ENCODE results near the gene MORN4.

The MORN4 gene

DNA sequence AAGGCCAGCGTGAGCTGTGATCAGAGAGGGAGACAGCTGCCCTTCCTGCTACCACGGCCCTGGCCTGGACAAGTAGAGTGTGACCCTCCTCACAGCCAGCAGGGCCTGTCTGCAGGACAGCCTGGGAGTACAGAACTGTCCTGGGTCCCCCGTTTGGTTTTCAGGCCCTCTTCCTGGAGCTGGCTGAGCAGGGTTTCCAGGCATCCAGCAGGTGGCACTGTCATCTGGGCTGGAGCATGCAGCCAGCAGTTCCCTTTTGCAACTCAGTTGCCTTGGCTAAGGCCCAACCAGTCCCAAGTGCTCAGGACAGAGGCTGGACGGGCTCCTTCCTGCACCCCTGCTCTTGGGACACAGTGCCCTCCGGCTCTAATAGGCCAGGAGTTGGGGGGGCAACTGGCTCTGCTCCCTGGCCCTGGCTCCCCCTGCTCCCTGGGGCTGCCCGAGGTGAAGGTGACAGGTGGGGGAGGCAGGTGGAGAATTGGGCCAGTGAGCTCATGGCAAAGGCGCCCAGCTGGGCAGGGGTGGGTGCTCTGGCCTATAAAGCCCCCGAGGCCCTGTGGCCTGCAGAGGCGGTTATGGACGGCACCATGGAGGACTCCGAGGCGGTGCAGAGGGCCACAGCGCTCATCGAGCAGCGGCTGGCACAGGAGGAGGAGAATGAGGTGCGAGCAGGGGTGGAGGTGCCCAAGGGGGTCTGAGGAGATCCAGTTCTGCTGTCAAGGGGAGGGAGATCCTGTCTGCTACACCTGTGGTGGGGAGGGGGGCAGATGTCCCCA, 60.9 kb downstream of the MORN4 start, which contains the start of gene ANKRD2:
Gene ANKRD2, plus strand, starts transcription at position 566 of the 776 bp plus-strand sequence. Its CDS starts 10 bp downstream, at position 576.
- peak; percentile 59 for DNase-seq

DNA sequence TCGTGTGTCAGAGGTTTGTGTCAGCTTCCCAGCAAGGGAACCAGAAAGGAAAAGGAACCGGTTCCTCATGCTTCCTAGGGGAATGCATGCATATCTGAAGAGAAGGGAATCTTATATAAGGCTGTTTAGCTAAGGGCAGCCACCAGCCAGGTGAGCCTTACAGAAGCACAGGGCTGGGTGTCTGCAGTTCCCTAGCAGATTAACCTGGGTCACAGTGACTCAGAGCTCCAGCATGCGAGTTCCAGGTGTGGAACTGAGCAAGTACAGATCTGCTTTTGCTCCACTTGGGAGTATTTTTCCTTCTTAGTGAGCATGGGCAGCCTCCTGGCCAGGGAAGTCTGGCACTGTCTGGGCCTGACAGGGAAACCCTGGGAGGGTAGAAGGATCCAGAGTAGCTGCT, 61.7 kb downstream of the MORN4 start:
- DNase-seq = no peak

DNA sequence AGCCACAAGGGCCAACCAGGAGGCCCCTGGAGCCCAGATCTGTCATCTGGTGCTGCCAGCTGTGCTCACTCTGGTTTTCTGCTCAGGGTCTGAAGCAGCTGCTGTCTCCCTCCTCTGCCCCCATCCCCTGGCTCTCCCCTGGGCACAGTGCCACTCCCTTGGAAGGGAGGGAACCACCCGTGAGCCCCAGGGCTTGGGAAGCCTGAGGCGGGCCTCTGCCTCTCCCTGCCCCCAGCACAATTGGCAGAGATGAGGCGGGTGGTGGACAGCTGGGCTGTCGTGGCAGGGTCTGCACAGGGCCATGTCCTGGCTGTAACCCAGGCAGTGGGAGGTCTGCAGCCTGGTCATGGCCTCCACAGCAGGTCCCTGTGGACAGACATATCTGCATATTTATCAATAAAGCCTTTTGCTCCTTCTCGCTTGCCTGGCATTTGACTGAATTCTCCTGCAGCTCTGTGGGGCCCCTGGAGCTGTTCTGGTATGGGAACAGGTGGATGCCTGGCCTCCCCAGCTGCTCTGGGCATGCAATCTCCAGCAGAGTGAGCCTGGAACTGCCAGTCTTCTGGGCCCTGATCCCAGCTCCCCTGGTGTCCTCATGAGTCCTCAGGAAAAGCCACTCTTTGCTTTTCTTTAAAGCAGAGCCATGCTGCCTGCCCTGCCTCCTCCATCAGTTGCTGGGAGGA, 62.4 kb downstream of the MORN4 start:
- no peak for DNase-seq

DNA sequence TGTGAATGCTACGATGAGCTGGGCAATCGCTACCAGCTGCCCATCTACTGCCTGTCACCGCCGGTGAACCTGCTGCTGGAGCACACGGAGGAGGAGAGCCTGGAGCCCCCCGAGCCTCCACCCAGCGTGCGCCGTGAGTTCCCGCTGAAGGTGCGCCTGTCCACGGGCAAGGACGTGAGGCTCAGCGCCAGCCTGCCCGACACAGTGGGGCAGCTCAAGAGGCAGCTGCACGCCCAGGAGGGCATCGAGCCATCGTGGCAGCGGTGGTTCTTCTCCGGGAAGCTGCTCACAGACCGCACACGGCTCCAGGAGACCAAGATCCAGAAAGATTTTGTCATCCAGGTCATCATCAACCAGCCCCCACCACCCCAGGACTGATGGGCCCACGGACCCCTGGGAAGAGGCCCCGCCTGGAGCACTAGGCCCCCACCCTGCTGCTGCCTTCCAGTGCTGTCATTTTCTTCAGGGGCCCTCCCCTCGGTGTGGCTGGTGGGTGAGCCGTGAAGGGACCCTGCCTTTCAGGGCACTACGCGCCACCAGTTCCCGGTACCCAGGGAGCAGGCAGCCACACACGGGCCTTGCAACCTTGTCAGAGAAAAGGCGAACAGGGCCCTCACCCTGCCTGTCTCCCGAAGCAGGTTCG, 63.0 kb downstream of the MORN4 start:
- DNase-seq = no peak

DNA sequence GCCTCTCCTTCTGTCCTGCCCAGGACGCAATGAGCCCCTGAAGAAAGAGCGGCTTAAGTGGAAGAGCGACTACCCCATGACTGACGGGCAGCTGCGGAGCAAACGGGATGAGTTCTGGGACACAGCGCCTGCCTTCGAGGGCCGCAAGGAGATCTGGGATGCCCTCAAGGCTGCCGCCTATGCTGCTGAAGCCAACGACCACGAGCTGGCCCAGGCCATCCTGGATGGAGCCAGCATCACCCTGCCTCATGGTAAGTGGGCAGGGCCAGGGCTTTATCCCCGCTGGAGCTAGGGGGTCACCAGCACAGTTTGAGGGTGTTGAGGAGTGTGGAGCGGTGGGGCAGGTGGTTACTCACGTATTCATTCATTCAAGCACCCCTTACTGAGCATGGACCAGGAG, 65.4 kb downstream of the MORN4 start:
- DNase-seq = no peak

DNA sequence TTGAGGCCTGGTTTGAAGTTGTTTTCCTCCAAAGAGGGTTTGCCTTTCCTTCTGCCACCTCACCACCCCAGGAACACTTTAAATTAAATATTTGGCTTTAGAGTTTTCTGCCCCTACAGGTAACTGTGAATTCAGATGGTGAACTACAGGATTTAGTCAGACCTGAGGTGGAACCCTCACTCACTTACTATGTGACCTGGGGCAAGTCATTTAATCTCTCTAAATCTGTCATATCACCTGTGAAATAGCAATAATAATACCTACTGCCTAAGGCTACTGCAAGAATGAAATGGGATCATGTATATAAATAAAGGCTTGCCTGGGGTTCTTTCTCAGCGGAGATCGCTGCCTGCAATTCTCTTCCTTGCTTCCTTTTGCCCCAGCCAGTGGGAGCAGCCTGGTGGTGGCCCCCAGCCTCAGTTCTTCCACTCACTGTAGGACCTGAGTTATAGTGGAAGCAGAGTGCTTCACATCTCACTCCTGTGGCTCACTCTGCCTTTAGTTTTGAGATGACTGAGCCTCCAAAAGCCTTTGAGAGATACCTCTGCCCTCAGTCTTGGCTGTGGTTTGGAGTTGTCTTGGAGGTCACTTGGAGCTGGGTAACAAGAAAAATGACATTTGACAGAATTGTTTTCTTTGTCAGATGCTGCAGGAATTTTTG, 66.8 kb downstream of the MORN4 start:
- no peak for DNase-seq

DNA sequence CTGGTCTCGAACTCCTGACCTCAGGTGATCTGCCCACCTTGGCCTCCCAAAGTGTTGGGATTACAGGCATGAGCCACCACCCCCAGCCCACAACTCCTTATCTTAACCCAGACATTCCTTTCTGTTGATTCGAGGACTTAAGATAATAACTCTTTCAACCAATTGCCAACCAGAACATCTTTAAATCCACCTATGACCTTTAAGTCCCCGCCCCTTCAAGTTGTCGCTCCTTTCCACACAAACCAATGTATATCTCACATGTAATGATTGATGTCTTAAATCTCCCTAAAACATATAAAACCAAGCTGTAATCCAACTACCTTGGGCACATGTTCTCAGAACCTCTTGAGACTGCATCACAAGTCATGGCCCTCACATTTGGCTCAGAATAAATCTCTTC, 68.5 kb downstream of the MORN4 start:
- DNase-seq = no peak

All from CD4-positive, alpha-beta T cell treated with Interleukin-17A for 4 hours (primary cell).